Neuronal stem cell (in vitro differentiated cells): ENCODE results near the gene ARL9.

ENCODE experiments used
- DNase-seq: peaks from one replicate; pipeline ENCODE4 v3.0.0-alpha.2; 2013; ENCODE audit warnings: low spot score
- H2AFZ ChIP-seq: one replicate; pipeline ENCODE4 v1.6.1; 2013; ENCODE audit warnings: mild to moderate bottlenecking, low read length, inconsistent platforms
- H2AK5ac ChIP-seq: 2 replicates; pipeline ENCODE4 v1.6.1; 2013; ENCODE audit warnings: low read depth, mild to moderate bottlenecking, inconsistent platforms, low read length, moderate library complexity, mixed read lengths
- H2BK120ac ChIP-seq: 2 replicates; pipeline ENCODE4 v1.6.1; 2013; ENCODE audit warnings: low read depth, mild to moderate bottlenecking, inconsistent platforms, low read length, moderate library complexity, mixed read lengths
- H2BK12ac ChIP-seq: one replicate; pipeline ENCODE4 v1.6.1; 2013; ENCODE audit warnings: low read length, inconsistent platforms
- H2BK15ac ChIP-seq: 2 replicates; pipeline ENCODE4 v1.6.1; 2013; ENCODE audit warnings: mild to moderate bottlenecking, low read length, inconsistent platforms, mixed read lengths
- H2BK5ac ChIP-seq: one replicate; pipeline ENCODE4 v1.6.1; 2013; ENCODE audit warnings: inconsistent platforms, mild to moderate bottlenecking, low read length, moderate library complexity
- H3K14ac ChIP-seq: one replicate; pipeline ENCODE4 v1.6.1; 2013; ENCODE audit warnings: low read length, inconsistent platforms
- H3K18ac ChIP-seq: 2 replicates; pipeline ENCODE4 v1.6.1; 2013; ENCODE audit warnings: low read length, inconsistent platforms
- H3K23ac ChIP-seq: 2 replicates; pipeline ENCODE4 v1.6.1; 2013; ENCODE audit warnings: low read depth, mild to moderate bottlenecking, mixed read lengths, low read length, inconsistent platforms; ENCODE audit not compliant: poor library complexity
- H3K27ac ChIP-seq: replicated peaks from 3 replicates; pipeline ENCODE4 v1.5.1; 2013; ENCODE audit warnings: low read length, inconsistent platforms
- H3K27me3 ChIP-seq, 3 experiments: 2 replicates each; pipeline ENCODE4 v1.6.1; 2013; ENCODE audit warnings: low read length in 3 of 3, mild to moderate bottlenecking in 2 of 3, inconsistent platforms in 1 of 3, low read depth in 1 of 3, mixed read lengths in 1 of 3, moderate library complexity in 1 of 3; ENCODE audit not compliant: control insufficient read depth in 3 of 3, insufficient read depth in 3 of 3
- H3K36me3 ChIP-seq, 2 donors: replicated peaks in 1 of 2; 2 replicates each; pipeline ENCODE4 v1.6.1; 2013; ENCODE audit warnings: low read length in 2 of 2; ENCODE audit not compliant: control insufficient read depth in 2 of 2, insufficient read depth in 2 of 2
- H3K4ac ChIP-seq: 2 replicates; pipeline ENCODE4 v1.6.1; 2013; ENCODE audit warnings: inconsistent platforms, mild to moderate bottlenecking, low read length, moderate library complexity
- H3K4me1 ChIP-seq, 2 donors: 1 replicate in 1 of 2; 2 replicates in 1 of 2; pipeline ENCODE4 v1.6.1; 2013; ENCODE audit warnings: low read length in 2 of 2, low read depth in 1 of 2; ENCODE audit not compliant: control insufficient read depth in 2 of 2, insufficient read depth in 1 of 2
- H3K4me2 ChIP-seq: one replicate; pipeline ENCODE4 v1.6.1; 2013; ENCODE audit warnings: mild to moderate bottlenecking, low read length, inconsistent platforms; ENCODE audit not compliant: insufficient read depth, poor library complexity, severe bottlenecking
- H3K4me3 ChIP-seq, 2 donors: 2 replicates each; pipeline ENCODE4 v1.5.1; 2013; ENCODE audit warnings: low read length in 2 of 2, mild to moderate bottlenecking in 2 of 2, inconsistent platforms in 1 of 2, moderate library complexity in 1 of 2
- H3K79me1 ChIP-seq: one replicate; pipeline ENCODE4 v1.6.1; 2013; ENCODE audit warnings: low read depth, mild to moderate bottlenecking, inconsistent platforms, low read length, moderate library complexity
- H3K9ac ChIP-seq: one replicate; pipeline ENCODE4 v1.6.1; 2013; ENCODE audit warnings: mild to moderate bottlenecking, low read depth, low read length, inconsistent platforms; ENCODE audit not compliant: poor library complexity
- H3K9me3 ChIP-seq, 2 donors: replicated peaks in 1 of 2; 2 replicates each; pipeline versions ENCODE3 to v1.6.1; 2013; ENCODE audit warnings: low read length in 2 of 2, mild to moderate bottlenecking in 2 of 2, inconsistent platforms in 1 of 2, low read depth in 1 of 2, mixed read lengths in 1 of 2, moderate library complexity in 1 of 2; ENCODE audit not compliant: control insufficient read depth in 2 of 2, insufficient read depth in 1 of 2
- H4K8ac ChIP-seq: one replicate; pipeline ENCODE4 v1.6.1; 2013; ENCODE audit warnings: low read depth, mild to moderate bottlenecking, inconsistent platforms, low read length, moderate library complexity
- H4K91ac ChIP-seq: one replicate; pipeline ENCODE4 v1.6.1; 2013; ENCODE audit warnings: low read length, low read depth, mild to moderate bottlenecking, inconsistent platforms; ENCODE audit not compliant: poor library complexity
- WGBS, 2 donors: extraction: QIAGEN DNeasy Blood & Tissue Kit; methylation state at CpG; one replicate each; pipeline ENCODE4 v1.1.7; 2013; ENCODE audit warnings: missing lambda C conversion rate in 2 of 2, mixed read lengths in 1 of 2; ENCODE audit not compliant: insufficient read length in 2 of 2, insufficient replicate concordance in 1 of 2; ENCODE audit errors: extremely low coverage in 2 of 2; 5-methylcytosine and 5-hydroxymethylcytosine counted together

The ARL9 gene

GRCh38 chr4:56477192-56477702 lies 28.3 kb upstream of the ARL9 start:
- WGBS, 2 donors, result no CpG with 5 or more reads among the region's 5 CpGs
- Histone ChIP-seq H3K9me3 (no peaks in the 10 kb centered on the region), H2BK12ac (no peak overlapping the region), H3K4me2 (no peak overlapping the region), H3K27me3 (no peaks in the 10 kb centered on the region), H3K4me1 (no peaks in the 10 kb centered on the region), H3K9ac (no peak overlapping the region), H2AK5ac (no peak overlapping the region), H3K18ac (no peak overlapping the region), H3K4ac (no peak overlapping the region), H3K14ac (no peak overlapping the region), H3K4me3 (no peak overlapping the region), H3K79me1 (no peaks in the 10 kb centered on the region), H3K27ac (no peak overlapping the region), H3K23ac (no peak overlapping the region), H2BK120ac (no peak overlapping the region), H4K8ac (no peak overlapping the region), H3K36me3 (peaks cover 9 to 96% of the 10 kb centered on the region in 2 donors), H2BK5ac (no peak overlapping the region), H2AFZ (no peak overlapping the region), H2BK15ac (no peak overlapping the region), H4K91ac (no peak overlapping the region)
- no peak for DNase-seq

GRCh38 chr4:56480691-56481090 lies 24.9 kb upstream of the ARL9 start:
- Histone ChIP-seq H3K23ac (no peak overlapping the region), H2AFZ (no peak overlapping the region), H4K91ac (no peak overlapping the region), H3K4me3 (no peak overlapping the region), H2BK120ac (no peak overlapping the region), H2BK15ac (no peak overlapping the region), H3K36me3 (peaks cover 5 to 98% of the 10 kb centered on the region in 2 donors), H3K4ac (no peak overlapping the region), H4K8ac (no peak overlapping the region), H3K27ac (no peak overlapping the region), H3K9me3 (no peaks in the 10 kb centered on the region), H3K9ac (no peak overlapping the region), H3K79me1 (no peaks in the 10 kb centered on the region), H2BK5ac (no peak overlapping the region), H3K4me1 (no peaks in the 10 kb centered on the region), H2AK5ac (no peak overlapping the region), H3K27me3 (no peaks in the 10 kb centered on the region), H3K4me2 (no peak overlapping the region), H3K14ac (no peak overlapping the region), H2BK12ac (no peak overlapping the region), H3K18ac (no peak overlapping the region)
- DNase-seq, result no peak
- no CpG with 5 or more reads among the region's 3 CpGs for WGBS, 2 donors

GRCh38 chr4:56496241-56496640 lies 9.3 kb upstream of the ARL9 start:
- Histone ChIP-seq H3K18ac (no peak overlapping the region), H3K27ac (no peak overlapping the region), H2BK12ac (no peak overlapping the region), H2AFZ (no peak overlapping the region), H3K4me1 (no peaks in the 10 kb centered on the region), H3K23ac (no peak overlapping the region), H3K4me2 (no peak overlapping the region), H3K4ac (no peak overlapping the region), H2AK5ac (no peak overlapping the region), H4K91ac (no peak overlapping the region), H3K9ac (no peak overlapping the region), H4K8ac (no peak overlapping the region), H2BK120ac (no peak overlapping the region), H3K14ac (no peak overlapping the region), H3K79me1 (no peaks in the 10 kb centered on the region), H2BK15ac (no peak overlapping the region), H3K27me3 (no peaks in the 10 kb centered on the region), H3K4me3 (no peak overlapping the region), H3K36me3 (peaks cover 13 to 95% of the 10 kb centered on the region in 2 donors), H3K9me3 (no peaks in the 10 kb centered on the region), H2BK5ac (no peak overlapping the region)
- no CpG with 5 or more reads among the region's 1 CpG for WGBS, 2 donors
- DNase-seq, result no peak

- Histone ChIP-seq H3K4ac (no peak overlapping the region), H3K4me1 (peaks cover 0 to 4% of the 10 kb centered on the region in 2 donors), H3K4me2 (no peak overlapping the region), H3K79me1 (no peaks in the 10 kb centered on the region), H4K8ac (no peak overlapping the region), H3K9me3 (no peaks in the 10 kb centered on the region), H3K4me3 (no peak overlapping the region), H4K91ac (no peak overlapping the region), H2AK5ac (no peak overlapping the region), H3K23ac (no peak overlapping the region), H3K36me3 (no peaks in the 10 kb centered on the region), H2BK5ac (no peak overlapping the region), H3K14ac (no peak overlapping the region), H2BK15ac (no peak overlapping the region), H2BK120ac (no peak overlapping the region), H3K9ac (no peak overlapping the region), H3K18ac (no peak overlapping the region), H2BK12ac (no peak overlapping the region), H2AFZ (no peak overlapping the region), H3K27ac (no peak overlapping the region), H3K27me3 (no peaks in the 10 kb centered on the region)
- DNase-seq, result no peak
Measured at GRCh38 chr4:56511098-56511497, 5.5 kb downstream of the ARL9 start.
